SK-N-SH treated with all-trans-retinoic acid at 6 μM for 48 hours (cell line): ENCODE results near the gene PTGES3L.

Experiments
- CSDC2 ChIP-seq: fragments of 250-450 bp; sonication (Bioruptor Pico); IDR thresholded peaks from 2 replicates; pipeline ENCODE4 v1.5.0; 2020; ENCODE audit warnings: mild to moderate bottlenecking, moderate library complexity
- OSR1 ChIP-seq: fragments of 250-450 bp; sonication (Bioruptor Pico); IDR thresholded peaks from 2 replicates; pipeline ENCODE4 v1.8.0; 2022; ENCODE audit warnings: moderate library complexity, mild to moderate bottlenecking, inconsistent platforms
- ZFP30 ChIP-seq: fragments of 450-650 bp; formaldehyde crosslinking; IDR thresholded peaks from 2 replicates; pipeline ENCODE4 v1.5.0; 2022; ENCODE audit warnings: mild to moderate bottlenecking, moderate library complexity

DNA sequence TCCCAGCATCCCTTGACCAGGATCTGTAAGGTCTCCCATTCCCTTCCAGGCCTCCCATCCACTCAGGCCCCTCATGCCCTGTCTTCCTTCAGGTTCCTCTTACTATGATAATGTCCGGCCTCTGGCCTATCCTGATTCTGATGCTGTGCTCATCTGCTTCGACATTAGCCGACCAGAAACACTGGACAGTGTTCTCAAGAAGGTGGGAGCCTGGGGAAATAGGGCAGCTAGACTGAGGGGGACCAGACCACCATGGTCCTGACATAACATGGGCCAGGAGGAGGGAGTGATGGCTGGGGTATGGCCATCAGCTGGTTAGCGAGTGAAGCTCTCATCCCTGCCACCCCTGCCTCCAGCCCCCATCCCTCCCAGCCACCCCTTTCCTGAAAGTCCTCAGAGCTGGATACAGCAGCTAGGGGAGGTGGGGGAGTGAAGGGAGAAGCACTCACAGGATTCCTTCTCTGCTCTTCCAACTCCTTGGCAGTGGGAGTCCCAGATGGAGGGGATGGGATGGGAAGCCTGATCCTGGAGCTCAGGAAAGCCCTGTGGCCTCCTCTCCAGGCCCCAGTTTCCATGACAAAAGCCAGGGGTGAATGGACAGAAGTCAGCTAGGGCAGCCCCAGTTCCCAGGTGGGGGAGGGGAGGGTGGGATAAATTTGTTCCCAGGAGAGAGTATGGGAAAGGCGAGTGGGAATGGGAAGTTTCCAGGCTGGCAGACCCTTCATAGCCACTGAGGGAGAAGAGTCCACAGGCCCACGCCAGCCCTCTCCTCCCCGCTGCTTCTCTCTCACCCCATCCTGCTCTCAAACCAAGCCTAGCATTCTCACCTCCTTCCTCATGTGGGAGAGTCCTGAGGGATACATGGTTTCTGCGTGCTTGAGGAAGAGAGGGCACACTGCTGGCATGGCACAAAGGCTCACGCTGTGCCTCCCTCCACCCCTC is 47.5 kb upstream of the PTGES3L start:
- no peak for TF ChIP-seq OSR1 (CRISPR knock-in tag)
- TF ChIP-seq ZFP30 (CRISPR knock-in tag), result no peak
- no peak for TF ChIP-seq CSDC2
